IMR-90 (cell line): ENCODE results near the gene TMEM95. TPM values are rescaled to one million over a fixed set of nuclear protein-coding genes. Genes with fewer than 3 reads are reported as not detected.

Experiments
- ATAC-seq: fragments of 200-7000 bp; cut with Tn5 transposase; 2 replicates; pipeline ENCODE4 v1.9.1; 2020; ENCODE audit warnings: low read depth, mild to moderate bottlenecking, moderate library complexity
- BruUV-seq: library from RNA; stranded (reverse); fragments of 400-500 nt; replicated peaks from 2 replicates; lab custom pipeline; 2021; lab: Mats Ljungman, UMichigan
- CTCF ChIA-PET: fragments of 300-600 bp; formaldehyde crosslinking; extraction: SDS; loops from one replicate; lab custom pipeline; 2021; ENCODE audit warnings: antibody characterized with exemption; lab: Yijun Ruan, JAX
- POLR2A ChIA-PET: fragments of 300-600 bp; sonication (Branson Sonifier 250); formaldehyde crosslinking; loops from one replicate; lab custom pipeline; 2022; ENCODE audit warnings: antibody characterized with exemption; ENCODE audit not compliant: unreplicated experiment; lab: Charles Lee
- DNase-seq: peaks from one replicate; pipeline ENCODE4 v3.0.0; 2013
- H2AFZ ChIP-seq: replicated peaks from 2 replicates; pipeline ENCODE3; 2013; ENCODE audit warnings: low read length, mild to moderate bottlenecking; ENCODE audit not compliant: poor library complexity
- H2AK5ac ChIP-seq: 2 replicates; pipeline ENCODE4 v1.6.1; 2013; ENCODE audit warnings: low read depth, low read length, inconsistent platforms
- H2AK9ac ChIP-seq: replicated peaks from 2 replicates; pipeline ENCODE3; 2013; ENCODE audit warnings: mild to moderate bottlenecking, low read depth, low read length, moderate library complexity; ENCODE audit not compliant: poor library complexity
- H2BK120ac ChIP-seq: 2 replicates; pipeline ENCODE4 v1.6.1; 2013; ENCODE audit warnings: low read depth, low read length, inconsistent platforms
- H2BK15ac ChIP-seq: 3 replicates; pipeline ENCODE4 v1.6.1; 2013; ENCODE audit warnings: low read depth, low read length, inconsistent platforms
- H2BK20ac ChIP-seq: 2 replicates; pipeline ENCODE4 v1.6.1; 2013; ENCODE audit warnings: low read depth, mild to moderate bottlenecking, inconsistent platforms, low read length, moderate library complexity
- H2BK5ac ChIP-seq: 2 replicates; pipeline ENCODE4 v1.6.1; 2013; ENCODE audit warnings: mild to moderate bottlenecking, low read depth, low read length, inconsistent platforms; ENCODE audit not compliant: poor library complexity, severe bottlenecking
- H3K14ac ChIP-seq: replicated peaks from 2 replicates; pipeline ENCODE4 v1.6.1; 2013; ENCODE audit warnings: low read depth, low read length, inconsistent platforms
- H3K18ac ChIP-seq: 2 replicates; pipeline ENCODE4 v1.6.1; 2013; ENCODE audit warnings: low read depth, low read length, control low read depth
- H3K23ac ChIP-seq: 2 replicates; pipeline ENCODE4 v1.6.1; 2013; ENCODE audit warnings: low read depth, low read length, inconsistent platforms
- H3K27ac ChIP-seq: 2 replicates; pipeline ENCODE4 v1.5.1; 2013; ENCODE audit warnings: mild to moderate bottlenecking, control low read depth, low read length; ENCODE audit not compliant: insufficient read depth
- H3K27me3 ChIP-seq: 2 replicates; pipeline ENCODE4 v1.6.1; 2013; ENCODE audit warnings: low read length; ENCODE audit not compliant: control insufficient read depth, insufficient read depth
- H3K36me3 ChIP-seq: 2 replicates; pipeline ENCODE4 v1.6.1; 2013; ENCODE audit warnings: low read length, mixed read lengths; ENCODE audit not compliant: control insufficient read depth, insufficient read depth
- H3K4ac ChIP-seq: 2 replicates; pipeline ENCODE4 v1.6.1; 2013; ENCODE audit warnings: low read depth, low read length, inconsistent platforms
- H3K4me1 ChIP-seq: 2 replicates; pipeline ENCODE4 v1.6.1; 2013; ENCODE audit warnings: low read length, mixed read lengths; ENCODE audit not compliant: control insufficient read depth, insufficient read depth
- H3K4me2 ChIP-seq: 2 replicates; pipeline ENCODE4 v1.6.1; 2013; ENCODE audit warnings: low read depth, mild to moderate bottlenecking, control low read depth, low read length, moderate library complexity
- H3K4me3 ChIP-seq: 2 replicates; pipeline ENCODE4 v1.5.1; 2013; ENCODE audit warnings: low read depth, mild to moderate bottlenecking, control low read depth, low read length, moderate library complexity; ENCODE audit not compliant: insufficient read depth
- H3K56ac ChIP-seq: 2 replicates; pipeline ENCODE4 v1.6.1; 2013; ENCODE audit warnings: low read length, inconsistent platforms; ENCODE audit not compliant: insufficient read depth; ENCODE audit errors: extremely low read depth
- H3K79me1 ChIP-seq, 2 experiments: 2 replicates each; pipeline ENCODE4 v1.6.1; 2013; ENCODE audit warnings: low read length in 2 of 2, inconsistent platforms in 1 of 2, low read depth in 1 of 2
- H3K9ac ChIP-seq: 2 replicates; pipeline ENCODE4 v1.6.1; 2013; ENCODE audit warnings: low read depth, low read length, control low read depth
- H3K9me1 ChIP-seq: 2 replicates; pipeline ENCODE4 v1.6.1; 2013; ENCODE audit warnings: low read length, inconsistent platforms; ENCODE audit not compliant: insufficient read depth
- H3K9me3 ChIP-seq: 2 replicates; pipeline ENCODE4 v1.6.1; 2013; ENCODE audit warnings: low read length; ENCODE audit not compliant: control insufficient read depth, insufficient read depth
- H4K20me1 ChIP-seq: 2 replicates; pipeline ENCODE4 v1.6.1; 2013; ENCODE audit warnings: low read length, inconsistent platforms; ENCODE audit not compliant: insufficient read depth
- H4K5ac ChIP-seq: 2 replicates; pipeline ENCODE4 v1.6.1; 2013; ENCODE audit warnings: mild to moderate bottlenecking, low read depth, low read length, control low read depth
- H4K8ac ChIP-seq, 2 experiments: 2 replicates each; pipeline ENCODE4 v1.6.1; 2013; ENCODE audit warnings: low read depth in 2 of 2, low read length in 2 of 2, control low read depth in 1 of 2, inconsistent platforms in 1 of 2
- H4K91ac ChIP-seq: 2 replicates; pipeline ENCODE4 v1.6.1; 2013; ENCODE audit warnings: low read depth, low read length, inconsistent platforms; ENCODE audit not compliant: insufficient read depth
- BHLHE40 ChIP-seq: fragments of 150-350 bp; IDR thresholded peaks from 2 replicates; pipeline ENCODE4 v1.6.1; 2016; ENCODE audit warnings: mild to moderate bottlenecking, low read depth, low read length
- CTCF ChIP-seq: conservative IDR thresholded peaks from 2 replicates; pipeline ENCODE4 v1.5.1; 2012; ENCODE audit warnings: mild to moderate bottlenecking, low read depth, low read length, improper control_type of control experiment
- ELK1 ChIP-seq: fragments of 150-350 bp; IDR thresholded peaks from 2 replicates; pipeline ENCODE4 v1.6.1; 2016; ENCODE audit warnings: low read depth, mild to moderate bottlenecking, low read length, moderate library complexity, borderline replicate concordance
- FOS ChIP-seq: fragments of 150-350 bp; IDR thresholded peaks from 2 replicates; pipeline ENCODE4 v1.6.1; 2016; ENCODE audit warnings: low read depth, low read length
- MAZ ChIP-seq: IDR thresholded peaks from 2 replicates; pipeline ENCODE4 v1.6.1; 2012; ENCODE audit warnings: low read depth, mild to moderate bottlenecking, low read length, improper control_type of control experiment, moderate library complexity, borderline replicate concordance
- MXI1 ChIP-seq: IDR thresholded peaks from 2 replicates; pipeline ENCODE4 v1.6.1; 2012; ENCODE audit warnings: low read depth, mild to moderate bottlenecking, low read length, moderate library complexity, borderline replicate concordance
- NFE2L2 ChIP-seq: fragments of 150-350 bp; IDR thresholded peaks from 2 replicates; pipeline ENCODE4 v1.6.1; 2016; ENCODE audit warnings: low read depth, mild to moderate bottlenecking, low read length
- POLR2A ChIP-seq: IDR thresholded peaks from 2 replicates; pipeline ENCODE4 v1.6.1; 2012; ENCODE audit warnings: mild to moderate bottlenecking, low read depth, low read length
- RAD21 ChIP-seq: IDR thresholded peaks from 2 replicates; pipeline ENCODE4 v1.6.1; 2012; ENCODE audit warnings: low read length, improper control_type of control experiment
- RCOR1 ChIP-seq: IDR thresholded peaks from 2 replicates; pipeline ENCODE4 v1.6.1; 2012; ENCODE audit warnings: mild to moderate bottlenecking, low read length, improper control_type of control experiment; ENCODE audit not compliant: insufficient replicate concordance
- RFX5 ChIP-seq: IDR thresholded peaks from 2 replicates; pipeline ENCODE4 v1.8.0; 2012; ENCODE audit warnings: low read depth, mild to moderate bottlenecking, low read length, moderate library complexity
- WGBS, 2 experiments: methylation state at CpG; one replicate each; pipeline versions ENCODE4 v1.1.5 to v1.1.7; 2013; ENCODE audit warnings: missing lambda C conversion rate in 2 of 2; ENCODE audit not compliant: insufficient read length in 1 of 2; ENCODE audit errors: extremely low coverage in 2 of 2; 5-methylcytosine and 5-hydroxymethylcytosine counted together
- dilution Hi-C: fragments of 300-500 bp; cut with HindIII; formaldehyde crosslinking; loops from one replicate; pipeline ENCODE4 v1.14.3; 2018; ENCODE audit warnings: low sequenced_read_pairs; ENCODE audit not compliant: unreplicated experiment
- in situ Hi-C: fragments of 300-500 bp; cut with MboI; formaldehyde crosslinking; loops from 3 replicates; pipeline ENCODE4 v1.14.3; 2019; ENCODE audit warnings: low sequenced_read_pairs, inconsistent platforms, mixed read lengths
- intact Hi-C: fragments of 100-400 bp; cut with micrococcal nuclease; formaldehyde crosslinking; loops from 2 replicates; pipeline ENCODE4 v1.10.0; 2022
- polyA plus RNA-seq, 3 experiments: library from polyadenylated mRNA; depleted of rRNA; stranded (reverse); fragments of >200 nt; gene quantifications; 2 replicates each; pipeline ENCODE4 v1.2.3, GENCODE V29; 2012; ENCODE audit warnings: low replicate concordance in 1 of 3
- total RNA-seq: library from RNA; depleted of rRNA; stranded (reverse); fragments of >200 nt; gene quantifications from 2 replicates; pipeline ENCODE4 v1.2.3, GENCODE V29; 2012
- TF ChIP-seq, protein P1 (sequence below): fragments of 150-350 bp; IDR thresholded peaks from 2 replicates; pipeline ENCODE4 v1.6.1; 2017; ENCODE audit warnings: mild to moderate bottlenecking, antibody characterized with exemption, low read length, low read depth

Gene TMEM95
- total and polyA plus RNA-seq, 2 of the 4 experiments (the other 2 are of a cell fraction): not detected

DNA sequence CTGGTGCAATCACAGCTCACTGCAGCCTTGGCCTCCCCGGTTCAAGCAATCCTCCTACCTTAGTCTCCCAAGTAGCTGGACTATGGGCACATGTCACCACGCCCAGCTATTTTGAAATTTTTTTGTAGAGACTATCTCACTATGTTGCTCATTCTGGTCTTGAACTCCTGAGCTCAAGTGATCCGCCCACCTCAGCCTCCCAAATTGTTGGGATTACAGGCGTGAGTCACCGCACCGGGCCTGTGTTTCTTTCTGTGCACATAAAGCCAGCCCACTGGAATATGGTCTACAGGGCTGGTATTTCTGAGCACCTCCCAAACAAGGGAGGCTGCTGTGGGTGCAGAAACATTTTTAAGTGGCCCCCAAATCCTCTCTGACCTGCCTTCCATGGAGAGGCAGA is 8.4 kb downstream of the TMEM95 start:
- BruUV-seq: no TSS peak
- dilution Hi-C loops: no loop called here
- ChIA-PET CTCF (no interaction called here), POLR2A (no interaction called here)
- Histone ChIP-seq H2AFZ (peak overlapping the region; percentile 28), H3K36me3 (no peaks in the 10 kb centered on the region), H3K4ac (no peak overlapping the region), H3K27me3 (peaks cover 4% of the 10 kb centered on the region), H4K8ac (no peak overlapping the region), H3K9me3 (no peaks in the 10 kb centered on the region), H3K9ac (no peak overlapping the region), H3K23ac (no peak overlapping the region), H4K5ac (no peak overlapping the region), H2BK20ac (no peak overlapping the region), H4K91ac (no peak overlapping the region), H3K4me3 (no peak overlapping the region), H4K20me1 (no peaks in the 10 kb centered on the region), H3K27ac (no peak overlapping the region), H3K9me1 (no peaks in the 10 kb centered on the region), H3K56ac (no peak overlapping the region), H2AK5ac (no peak overlapping the region), H3K79me1 (no peaks in the 10 kb centered on the region), H2BK15ac (no peak overlapping the region), H2BK5ac (no peak overlapping the region), H3K18ac (no peak overlapping the region), H2AK9ac (no peak overlapping the region), H3K14ac (no peak overlapping the region), H3K4me1 (no peaks in the 10 kb centered on the region), H2BK120ac (no peak overlapping the region), H3K4me2 (no peak overlapping the region)
- no peak for TF ChIP-seq RFX5
- no peak for TF ChIP-seq RAD21
- no peak for TF ChIP-seq CTCF
- no peak for TF ChIP-seq NFE2L2
- TF ChIP-seq POLR2A: no peak
- TF ChIP-seq, protein P1, sequence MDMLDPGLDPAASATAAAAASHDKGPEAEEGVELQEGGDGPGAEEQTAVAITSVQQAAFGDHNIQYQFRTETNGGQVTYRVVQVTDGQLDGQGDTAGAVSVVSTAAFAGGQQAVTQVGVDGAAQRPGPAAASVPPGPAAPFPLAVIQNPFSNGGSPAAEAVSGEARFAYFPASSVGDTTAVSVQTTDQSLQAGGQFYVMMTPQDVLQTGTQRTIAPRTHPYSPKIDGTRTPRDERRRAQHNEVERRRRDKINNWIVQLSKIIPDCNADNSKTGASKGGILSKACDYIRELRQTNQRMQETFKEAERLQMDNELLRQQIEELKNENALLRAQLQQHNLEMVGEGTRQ: no peak
- TF ChIP-seq MXI1: no peak
- no peak for TF ChIP-seq BHLHE40
- TF ChIP-seq MAZ: no peak
- no peak for TF ChIP-seq ELK1
- TF ChIP-seq FOS: no peak
- TF ChIP-seq RCOR1: no peak
- in situ Hi-C loops: no loop called here
- intact Hi-C loops: no loop called here
- 100% methylated on average over 1 of the region's 6 CpGs; no CpG with 5 or more reads in 1 of the 2 experiments for WGBS, 2 experiments
- DNase-seq: peak; percentile 18
- ATAC-seq: peak; percentile 71
